OCI-LY3 (cell line): ENCODE results near the gene HDAC7.

ENCODE experiments used
- CTCF ChIP-seq: fragments of 200-600, 300-600 bp; sonication (generic); IDR thresholded peaks from 2 replicates; pipeline ENCODE4 v1.5.1; 2014; ENCODE audit warnings: antibody characterized with exemption, low read length, low read depth
- EZH2phosphoT487 ChIP-seq: fragments of 200-600 bp; shearing (Covaris generic); IDR thresholded peaks from 2 replicates; pipeline ENCODE4 v1.6.1; 2018; ENCODE audit warnings: antibody characterized with exemption, mixed run types, low read depth

GRCh38 chr12:47783024-47783755, 36.5 kb downstream of the HDAC7 start:
- TF ChIP-seq CTCF: no peak
- TF ChIP-seq EZH2phosphoT487: no peak
